Esophagus squamous epithelium (tissue), 5 donors: Measurements from ENCODE around the gene LCN10. TPM values are rescaled to one million over a fixed set of nuclear protein-coding genes. Genes with fewer than 3 reads are reported as not detected.
A peak's percentile ranks its signal among the peaks of the same experiment; 100 is the strongest.

ENCODE experiments used
- DNase-seq: peaks from one replicate; lab custom pipeline; 2025; lab: John Stamatoyannopoulos, UW
- H3K27ac ChIP-seq, 4 donors: fragments of 200-600 bp; sonication (generic); one replicate each; pipeline ENCODE4 v1.5.1; 2016 to 2019; ENCODE audit warnings: mild to moderate bottlenecking in 1 of 4
- H3K27me3 ChIP-seq, 4 donors: fragments of 200-600 bp; sonication (generic); 1 replicate in 3 of 4; 2 replicates in 1 of 4; pipeline versions ENCODE4 v1.5.1 to v1.6.0; 2017 to 2021; ENCODE audit warnings: antibody characterized with exemption in 1 of 4
- H3K36me3 ChIP-seq, 3 donors: fragments of 200-600 bp; sonication (generic); one replicate each; pipeline ENCODE4 v1.5.1; 2016 to 2019
- H3K4me1 ChIP-seq, 3 donors: fragments of 200-600 bp; sonication (generic); one replicate each; pipeline ENCODE4 v1.5.1; 2017 to 2019
- H3K4me3 ChIP-seq, 4 donors: fragments of 200-600 bp; sonication (generic); 1 replicate in 3 of 4; 2 replicates in 1 of 4; pipeline ENCODE4 v1.5.1; 2016 to 2019; ENCODE audit warnings: mild to moderate bottlenecking in 2 of 4, moderate library complexity in 1 of 4
- H3K9me3 ChIP-seq, 3 donors: fragments of 200-600 bp; sonication (generic); one replicate each; pipeline ENCODE4 v1.5.1; 2016 to 2019
- CTCF ChIP-seq, 6 experiments: fragments of 450-650 bp in 4 of 6; fragments of 200-600 bp in 2 of 6; sonication (generic) in 2 of 6; IDR thresholded peaks; one replicate each; pipeline ENCODE4 v1.5.1; 2016 to 2019; ENCODE audit warnings: antibody characterized with exemption in 6 of 6, mild to moderate bottlenecking in 4 of 6, moderate library complexity in 4 of 6
- POLR2A ChIP-seq, 4 donors: fragments of 450-650 bp; IDR thresholded peaks; one replicate each; pipeline ENCODE4 v1.6.1; 2017; ENCODE audit warnings: antibody characterized with exemption in 4 of 4, mild to moderate bottlenecking in 4 of 4, moderate library complexity in 3 of 4
- WGBS, 2 donors: methylation state at CpG; one replicate each; pipeline ENCODE4 v1.1.5; 2018; 5-methylcytosine and 5-hydroxymethylcytosine counted together
- intact Hi-C: fragments of 100-400 bp; cut with DNase I; formaldehyde crosslinking; loops from one replicate; pipeline ENCODE4 v1.15.0; 2022
- total RNA-seq, 4 donors: library from RNA; depleted of rRNA; stranded (reverse); fragments of >200 nt; gene quantifications; one replicate each; pipeline ENCODE4 v1.1.0, GENCODE V29; 2016
- donor health status: DM: yes; HTN: yes; CAD: no.

Gene LCN10
- total RNA-seq, 4 donors from 2014 or later, result 0.64 to 3.8 (median 2.2) TPM

GRCh38 chr9:136775191-136775590, 32.5 kb upstream of the LCN10 start:
- WGBS, 2 donors, result 91 to 100% methylated on average over 1 to 5 of the region's 6 CpGs
- Histone ChIP-seq H3K36me3 (no peaks in the 10 kb centered on the region), H3K4me1 (no peaks in the 10 kb centered on the region), H3K9me3 (peaks cover 0 to 8% (median 0%) of the 10 kb centered on the region in 3 donors), H3K27me3 (no peaks in the 10 kb centered on the region), H3K4me3 (no peak overlapping the region), H3K27ac (no peak overlapping the region)
- intact Hi-C loops, result no loop called here
- DNase-seq, result no peak
- no peak for TF ChIP-seq POLR2A (IDR thresholded peaks at IDR 0.05)
- no peak for TF ChIP-seq CTCF (IDR thresholded peaks at IDR 0.05)

GRCh38 chr9:136774416-136775045, 31.8 kb upstream of the LCN10 start:
- WGBS, 2 donors, result 80 to 82% methylated on average over 4 to 6 of the region's 12 CpGs
- Histone ChIP-seq H3K9me3 (peaks cover 0 to 8% (median 0%) of the 10 kb centered on the region in 3 donors), H3K4me1 (peaks cover 0 to 4% (median 0%) of the 10 kb centered on the region in 3 donors), H3K36me3 (no peaks in the 10 kb centered on the region), H3K27me3 (no peaks in the 10 kb centered on the region), H3K27ac (no peak overlapping the region), H3K4me3 (no peak overlapping the region)
- intact Hi-C loops, result no loop called here
- no peak for TF ChIP-seq POLR2A (IDR thresholded peaks at IDR 0.05)
- TF ChIP-seq CTCF (IDR thresholded peaks at IDR 0.05), result no peak
- DNase-seq, result no peak

- intact Hi-C loops, result no loop called here
- no peak for DNase-seq
- Histone ChIP-seq H3K9me3 (peaks cover 0 to 8% (median 0%) of the 10 kb centered on the region in 3 donors), H3K4me1 (peaks cover 0 to 4% (median 0%) of the 10 kb centered on the region in 3 donors), H3K36me3 (no peaks in the 10 kb centered on the region), H3K27ac (no peak overlapping the region), H3K27me3 (peaks cover 0 to 4% (median 0%) of the 10 kb centered on the region in 4 donors), H3K4me3 (no peak overlapping the region)
- no peak for TF ChIP-seq CTCF (IDR thresholded peaks at IDR 0.05)
- no peak for TF ChIP-seq POLR2A (IDR thresholded peaks at IDR 0.05)
- WGBS, 2 donors, result 40 to 55% methylated on average over 1 to 2 of the region's 7 CpGs
Observed at GRCh38 chr9:136773386-136774044, 30.8 kb upstream of the LCN10 start.

- TF ChIP-seq POLR2A (IDR thresholded peaks at IDR 0.05) (no peak), CTCF (IDR thresholded peaks at IDR 0.05) (no peak)
- peaks cover 0 to 4% (median 0%) of the 10 kb centered on the region in 3 donors for H3K4me1 ChIP-seq
Observed at GRCh38 chr9:136771907-136772415, 29.2 kb upstream of the LCN10 start.

GRCh38 chr9:136769710-136770191, 27.0 kb upstream of the LCN10 start:
- H3K9me3 ChIP-seq, result peaks cover 0 to 8% (median 0%) of the 10 kb centered on the region in 3 donors
- H3K4me3 ChIP-seq, result no peak overlapping the region
- peaks cover 0 to 4% (median 0%) of the 10 kb centered on the region in 3 donors for H3K4me1 ChIP-seq
- TF ChIP-seq CTCF (IDR thresholded peaks at IDR 0.05) (peak in 5 of 6 experiments; percentile 15 to 38 (median 18)), POLR2A (IDR thresholded peaks at IDR 0.05) (no peak)
- WGBS, 2 donors, result 16 to 20% methylated on average over 7 to 15 of the region's 16 CpGs
- peaks cover 0 to 36% (median 0%) of the 10 kb centered on the region in 4 donors for H3K27me3 ChIP-seq
- no peak for DNase-seq
- intact Hi-C loops, result no loop called here
- no peaks in the 10 kb centered on the region for H3K36me3 ChIP-seq
- no peak overlapping the region for H3K27ac ChIP-seq

More at GRCh38 chr9:136771907-136772415, 29.2 kb upstream of the LCN10 start:
- no peak overlapping the region for H3K4me3 ChIP-seq
- DNase-seq, result no peak
- H3K27me3 ChIP-seq, result peaks cover 0 to 18% (median 0%) of the 10 kb centered on the region in 4 donors
- WGBS, 2 donors, result 20 to 69% methylated on average over 1 to 3 of the region's 3 CpGs
- peaks cover 0 to 8% (median 0%) of the 10 kb centered on the region in 3 donors for H3K9me3 ChIP-seq
- no peak overlapping the region for H3K27ac ChIP-seq
- intact Hi-C loops, result no loop called here
- H3K36me3 ChIP-seq, result no peaks in the 10 kb centered on the region
